HG02884 (cell line): ENCODE results near the gene CWC27.
A peak's percentile ranks its signal among the peaks of the same experiment; 100 is the strongest.

Source experiments
- ATAC-seq: cut with Tn5 transposase; IDR thresholded peaks from one replicate; pipeline ENCODE4 v1.9.1; 2021; ENCODE audit warnings: mild to moderate bottlenecking, moderate library complexity; ENCODE audit not compliant: unreplicated experiment

CWC27 gene

DNA sequence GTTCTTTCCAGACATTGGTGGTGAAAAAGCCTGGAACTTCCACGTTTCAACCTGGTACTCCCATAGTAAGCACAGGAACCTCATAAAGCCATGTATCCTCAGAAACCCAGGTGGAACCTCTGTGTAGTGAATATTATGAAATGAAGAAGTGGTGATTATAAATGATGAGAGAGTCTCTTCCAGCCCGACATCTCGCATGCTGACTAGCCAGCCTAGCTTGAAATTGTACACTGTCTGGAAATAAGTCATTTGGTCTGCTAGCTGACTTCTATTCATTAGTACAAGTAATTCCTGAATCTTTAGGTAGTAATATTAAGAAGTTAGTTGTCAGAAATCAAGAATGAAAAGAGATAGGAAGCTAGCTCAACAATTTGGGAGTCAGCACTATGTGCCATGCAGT, 203.3 kb downstream of the CWC27 start:
- no peak for ATAC-seq

DNA sequence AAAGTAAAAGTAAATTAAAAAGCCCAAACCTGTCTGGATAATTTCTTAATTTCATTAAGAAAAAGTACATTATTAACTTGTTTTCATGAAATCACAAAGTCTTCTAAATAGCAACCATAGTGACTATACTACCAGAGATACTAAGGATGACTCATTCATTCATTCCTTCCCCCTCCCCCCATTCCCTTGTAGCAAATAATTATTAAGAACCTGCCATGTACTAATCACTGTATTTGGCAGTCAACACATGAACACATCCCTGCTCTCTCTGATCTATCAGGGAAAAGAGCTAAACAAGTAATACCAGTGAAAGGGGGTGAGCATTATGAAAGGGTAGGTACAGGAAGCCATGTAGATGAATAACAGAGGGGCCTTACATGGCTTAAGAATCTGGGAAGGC, 203.9 kb downstream of the CWC27 start:
- no peak for ATAC-seq

DNA sequence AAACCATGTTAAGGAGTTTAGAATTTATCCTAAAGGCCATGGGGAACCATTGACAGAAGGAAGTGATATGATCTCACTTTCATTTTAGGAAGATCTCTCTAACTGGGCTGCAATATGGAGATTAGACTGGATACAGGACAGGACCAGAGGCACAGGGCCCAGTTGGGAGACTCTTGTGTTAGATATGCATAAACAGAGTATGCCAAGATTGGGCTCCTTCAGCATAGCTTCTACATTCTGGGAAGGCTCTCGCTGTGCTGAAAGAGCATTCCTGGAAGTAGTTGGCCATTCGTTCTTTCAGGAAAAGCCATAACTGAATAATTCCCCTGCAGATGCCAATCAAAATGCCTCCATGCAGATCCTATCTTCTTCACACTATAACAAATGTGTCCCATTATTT, 204.5 kb downstream of the CWC27 start:
- ATAC-seq = no peak

DNA sequence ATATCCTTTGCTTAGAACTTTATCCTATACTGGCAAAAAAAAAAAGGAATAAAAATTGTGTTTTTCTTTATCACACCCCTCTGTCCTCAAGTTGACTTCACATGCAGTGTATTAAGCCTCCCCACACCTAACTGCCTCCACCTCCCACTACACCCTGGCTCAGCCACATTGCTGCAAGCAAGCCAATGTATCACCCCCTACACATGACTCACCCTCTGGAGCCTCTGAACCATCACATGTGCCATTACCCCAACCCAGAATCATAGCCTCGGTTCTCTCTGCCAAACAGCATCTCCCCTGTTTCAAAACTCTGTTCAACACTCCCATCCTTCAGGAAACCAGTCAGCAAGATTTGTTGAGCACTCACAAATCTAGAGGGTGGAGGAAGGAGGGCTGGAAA, 209.0 kb downstream of the CWC27 start:
- no peak for ATAC-seq

DNA sequence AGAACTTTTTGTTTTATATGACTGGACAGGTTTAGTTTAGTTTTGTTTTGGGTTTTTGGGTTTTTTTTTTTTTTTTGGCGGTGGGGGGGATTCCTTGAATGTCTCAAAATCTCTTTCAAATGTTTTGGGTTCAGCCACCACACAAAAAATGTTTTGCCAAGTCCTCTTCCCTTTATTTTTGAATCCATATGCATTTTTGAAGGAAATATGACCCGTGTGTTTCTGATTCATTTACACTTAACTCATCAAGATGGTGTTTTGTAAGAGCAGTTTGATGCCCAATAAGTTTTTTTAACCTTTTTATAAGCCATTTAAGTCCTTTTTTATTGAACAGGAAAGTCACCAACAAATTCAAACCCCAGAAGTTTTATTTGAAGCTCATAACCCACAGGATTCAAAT, 209.8 kb downstream of the CWC27 start:
- no peak for ATAC-seq

DNA sequence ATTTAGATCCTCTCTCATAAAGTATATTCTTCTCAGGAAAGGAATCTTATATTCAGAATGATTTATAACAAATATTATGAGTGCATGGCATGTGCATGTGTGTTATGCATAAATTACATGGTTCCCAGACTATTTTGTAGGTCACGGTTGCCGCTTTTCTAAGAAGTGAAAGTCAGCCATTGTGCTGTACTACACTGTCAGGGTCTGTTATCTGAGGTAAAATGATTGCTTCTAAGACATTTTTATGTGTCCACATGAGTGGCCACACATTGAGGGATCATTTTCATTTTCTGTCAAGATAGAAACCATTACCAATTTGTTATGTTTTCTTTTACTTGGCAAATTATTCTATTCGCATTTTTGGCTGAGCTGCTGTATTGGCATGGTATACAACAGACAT, 210.8 kb downstream of the CWC27 start:
- peak; percentile 55 for ATAC-seq

DNA sequence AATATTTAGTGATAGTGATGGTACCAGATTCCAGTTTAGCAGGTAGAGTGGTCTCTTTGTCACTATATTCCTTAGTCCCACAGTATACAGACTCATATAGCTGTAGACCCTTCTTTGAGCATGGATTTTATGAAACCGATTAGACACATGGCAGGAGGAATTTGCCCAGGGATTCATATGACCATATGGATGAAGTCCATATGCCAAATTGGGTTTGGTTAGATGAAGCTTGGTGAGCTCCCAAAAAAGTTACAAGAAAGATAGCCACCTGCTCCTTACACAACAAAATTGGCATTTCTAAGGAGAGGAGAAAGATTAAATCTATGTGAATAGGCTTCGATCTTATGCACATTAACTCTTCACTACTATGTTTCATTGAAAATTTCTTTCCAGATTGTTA, 211.4 kb downstream of the CWC27 start:
- no peak for ATAC-seq

DNA sequence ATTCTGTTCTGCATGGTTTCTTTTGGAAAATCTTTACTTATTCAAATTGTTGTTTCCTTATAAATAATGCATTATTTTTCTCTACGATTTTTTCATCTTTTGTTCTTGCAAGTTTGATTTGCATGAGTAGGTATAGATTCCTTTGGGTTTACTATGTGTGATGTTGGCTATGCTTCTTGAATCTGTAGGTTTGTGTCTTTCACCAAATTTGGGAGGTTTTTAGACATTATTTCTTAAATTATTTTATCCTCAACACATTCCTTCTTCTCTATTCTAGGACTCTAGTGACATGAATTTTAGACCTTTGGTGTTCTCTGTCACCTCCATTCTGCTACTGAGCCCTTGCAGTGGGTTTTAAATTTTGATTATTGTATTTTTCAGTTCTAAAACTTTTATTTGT, 219.0 kb downstream of the CWC27 start:
- ATAC-seq = no peak

DNA sequence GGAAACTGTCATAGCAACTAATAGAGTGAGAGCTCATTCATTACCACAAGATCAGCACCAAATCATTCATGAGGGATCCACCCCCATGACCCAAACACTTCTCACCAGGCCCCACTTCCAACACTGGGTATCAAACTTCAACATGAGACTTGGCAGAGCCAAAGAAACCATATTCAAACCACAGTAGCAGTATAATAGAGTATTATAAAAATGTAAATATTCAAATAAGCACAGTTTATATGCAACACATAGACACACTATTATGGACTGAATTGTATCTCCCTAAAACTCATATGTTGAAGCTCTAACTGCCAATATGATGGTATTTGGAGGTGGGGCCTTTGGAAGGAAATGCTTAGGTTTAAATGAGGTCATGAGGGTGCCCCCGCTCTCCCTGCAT, 240.5 kb downstream of the CWC27 start:
- no peak for ATAC-seq

DNA sequence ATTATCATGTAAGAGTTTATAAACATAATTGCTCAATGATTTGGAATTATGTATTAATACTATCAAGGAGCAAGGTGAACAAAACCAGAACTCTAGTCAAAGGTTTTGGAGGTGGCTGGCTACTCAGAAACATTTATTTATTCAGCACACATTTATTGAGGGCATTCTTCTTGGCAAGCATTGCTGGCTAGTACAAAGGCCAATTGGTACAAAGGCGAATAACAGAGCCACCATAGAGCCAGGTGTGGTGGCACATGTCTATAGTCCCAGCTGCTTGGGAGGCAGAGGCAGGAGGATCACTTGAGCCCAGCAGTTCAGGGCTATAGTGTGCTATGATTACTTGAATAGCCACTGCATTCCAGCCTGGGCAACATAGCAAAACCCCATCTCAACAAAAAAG, 242.1 kb downstream of the CWC27 start:
- no peak for ATAC-seq

DNA sequence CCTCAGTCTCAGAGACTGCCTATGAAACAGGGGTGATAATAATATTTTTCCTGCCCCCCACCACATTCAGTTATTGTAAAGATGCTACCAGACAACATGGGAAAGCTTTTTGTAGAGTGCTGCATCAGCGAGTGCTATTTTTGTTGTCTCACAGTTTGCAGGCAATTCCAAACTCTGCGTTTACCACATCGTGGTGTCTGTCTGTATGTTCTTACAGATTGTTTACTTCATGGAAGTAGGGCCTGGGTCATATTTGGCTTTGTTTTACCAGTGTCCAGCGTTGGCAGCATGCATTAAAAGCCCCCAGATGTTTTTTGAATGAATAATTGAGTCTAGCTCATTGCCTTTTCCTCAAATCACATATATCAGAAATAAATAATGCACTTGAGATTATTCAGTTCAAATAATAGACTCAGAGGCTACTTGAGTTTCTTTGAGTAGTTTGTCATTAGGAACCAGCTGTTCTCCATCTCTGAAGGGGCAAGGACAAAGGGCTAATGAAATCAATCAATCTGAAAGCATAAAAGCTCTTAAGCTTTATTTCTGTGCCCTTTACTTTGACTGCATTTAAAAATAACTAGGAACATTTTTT, 243.7 kb downstream of the CWC27 start:
- no peak for ATAC-seq

DNA sequence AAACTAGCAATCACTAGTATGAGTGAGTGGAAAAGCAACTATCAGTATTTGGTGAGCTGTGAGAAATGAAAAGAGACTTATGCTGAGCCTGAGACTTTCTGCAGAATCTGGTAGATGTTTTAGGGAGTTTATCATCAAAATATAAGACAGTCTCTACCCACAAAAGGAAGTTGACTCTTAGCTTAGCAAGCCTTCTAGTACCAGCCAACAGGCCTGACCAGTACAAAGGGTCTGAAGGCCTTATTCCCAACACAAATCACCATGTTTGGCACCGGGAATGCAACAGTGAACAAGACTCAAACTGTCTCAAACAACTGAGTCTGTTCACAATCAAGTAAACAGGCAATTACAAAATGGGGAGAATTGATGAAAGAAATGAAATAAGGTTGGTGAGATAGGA, 244.4 kb downstream of the CWC27 start:
- no peak for ATAC-seq

DNA sequence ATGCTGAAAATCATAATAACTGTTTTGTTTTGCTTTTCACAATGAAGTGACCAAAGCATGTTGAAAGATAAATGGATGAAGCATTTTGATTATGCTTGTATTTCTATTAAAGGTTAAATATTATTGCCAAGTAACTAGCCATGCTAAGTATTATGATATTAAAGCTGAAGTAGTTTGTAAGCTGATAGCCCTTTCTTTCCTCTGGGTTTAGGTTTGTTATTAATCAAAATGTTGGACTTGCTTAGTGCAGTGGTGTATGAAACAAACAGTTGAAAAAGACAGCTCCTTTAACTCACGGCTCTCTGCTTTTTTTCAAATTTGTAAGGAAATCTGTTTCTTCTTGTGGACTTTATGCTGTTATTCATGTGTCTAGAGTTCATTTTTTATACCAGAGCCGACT, 246.0 kb downstream of the CWC27 start:
- no peak for ATAC-seq

DNA sequence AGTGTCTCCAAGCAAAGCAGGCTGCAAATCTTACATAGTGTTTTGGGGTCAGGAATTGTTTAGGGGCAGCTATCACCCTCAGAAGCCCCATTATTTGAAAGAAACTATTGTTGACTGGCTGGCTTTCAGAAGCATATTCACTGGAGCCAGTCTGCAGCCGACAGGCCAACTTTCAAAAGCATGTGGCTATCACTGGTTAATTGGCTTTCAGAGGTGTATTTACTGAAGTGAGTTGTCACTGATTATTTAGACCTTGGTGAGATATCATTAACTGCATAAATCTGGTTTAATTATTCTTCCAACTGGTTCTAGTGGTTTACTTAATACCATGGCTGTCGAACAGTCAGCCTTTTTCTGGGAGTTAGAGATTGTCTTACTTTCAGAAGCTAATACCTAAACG, 247.0 kb downstream of the CWC27 start:
- ATAC-seq = no peak

DNA sequence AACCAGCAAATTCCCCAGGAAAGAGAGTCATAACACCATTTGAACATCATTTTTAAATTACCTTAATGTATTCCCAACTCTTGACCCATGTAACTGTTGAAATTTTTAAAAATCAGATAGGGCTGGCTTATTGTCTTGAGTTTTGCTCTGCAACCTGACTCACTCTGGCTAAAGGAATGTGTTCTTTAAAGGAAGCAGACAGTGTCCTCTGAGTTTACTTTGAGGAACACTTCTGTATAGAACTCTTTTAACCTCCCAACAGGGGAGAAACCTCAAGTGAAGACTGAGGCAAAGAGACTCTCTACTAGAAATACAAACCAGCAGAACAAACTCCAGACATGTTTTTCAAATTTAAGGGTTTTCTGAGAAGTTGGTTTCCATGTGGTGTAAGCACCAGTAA, 248.9 kb downstream of the CWC27 start:
- no peak for ATAC-seq

DNA sequence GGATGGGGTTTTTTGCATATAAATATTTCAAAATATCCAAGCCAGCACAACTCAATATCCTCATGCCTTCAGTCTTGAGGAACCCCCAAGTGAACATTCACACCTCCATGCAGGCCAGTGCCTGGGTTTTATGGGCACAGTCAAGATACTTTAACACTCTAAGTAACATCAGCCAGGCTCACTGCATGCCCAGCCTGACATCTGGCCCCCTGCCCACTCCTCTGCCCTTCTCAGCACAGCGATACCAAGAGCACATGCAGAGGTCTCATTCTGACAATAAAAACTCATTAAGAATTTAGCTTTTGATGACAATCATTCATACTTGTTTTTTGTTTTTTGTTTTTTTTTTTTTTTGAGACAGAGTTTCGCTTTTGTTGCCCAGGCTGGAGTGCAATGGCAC, 250.0 kb downstream of the CWC27 start:
- ATAC-seq = no peak

DNA sequence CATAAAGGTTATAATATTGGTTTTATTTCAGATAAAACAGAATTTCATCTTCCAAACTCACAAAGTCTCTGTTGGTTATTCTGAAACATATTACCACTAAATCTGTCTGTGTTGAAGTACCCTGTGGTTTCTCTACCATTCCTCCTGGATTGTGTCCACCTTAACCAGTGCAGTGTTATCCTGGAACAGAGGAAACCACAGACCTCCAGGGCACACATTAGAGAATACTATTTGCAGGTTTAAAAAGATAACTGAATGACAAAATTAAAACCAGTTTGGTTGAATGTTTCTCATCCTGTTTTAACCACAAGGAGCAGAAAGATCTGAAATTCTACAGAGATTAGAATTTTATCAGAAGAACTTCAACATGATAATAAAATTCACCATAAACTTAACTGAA, 251.8 kb downstream of the CWC27 start:
- no peak for ATAC-seq

DNA sequence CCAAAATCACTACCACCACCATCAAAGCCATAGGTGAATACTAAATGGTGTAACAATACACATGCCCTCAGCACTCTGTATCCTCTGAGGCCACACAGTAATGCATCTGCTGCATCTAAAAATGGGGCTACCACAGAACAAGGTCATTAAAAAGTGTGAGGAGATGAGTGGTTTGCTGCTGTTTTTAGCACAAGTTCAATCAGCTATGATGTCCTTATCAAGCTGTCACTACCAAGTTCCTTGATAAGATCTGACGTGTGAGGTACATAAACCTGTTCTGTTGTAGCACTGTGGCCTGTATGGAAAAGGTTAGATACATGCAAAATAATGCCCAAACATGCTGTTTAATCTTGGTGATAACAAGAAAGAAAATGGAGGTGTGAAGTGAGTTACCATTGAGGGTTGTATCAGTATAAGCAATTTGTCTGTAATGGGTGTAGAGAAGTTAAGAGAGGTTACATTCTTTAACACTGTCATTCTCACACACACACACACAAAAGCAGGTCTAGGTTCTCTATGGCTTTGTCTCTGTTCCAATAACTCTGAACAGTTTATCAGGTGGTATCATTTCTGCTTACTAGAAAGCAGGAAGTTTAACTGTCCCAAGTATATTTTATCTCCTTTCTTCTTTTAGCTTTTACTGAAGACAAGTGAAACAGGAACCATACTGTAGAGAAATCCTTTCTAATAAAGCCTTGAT, 252.9 kb downstream of the CWC27 start:
- peak; percentile 53 for ATAC-seq

DNA sequence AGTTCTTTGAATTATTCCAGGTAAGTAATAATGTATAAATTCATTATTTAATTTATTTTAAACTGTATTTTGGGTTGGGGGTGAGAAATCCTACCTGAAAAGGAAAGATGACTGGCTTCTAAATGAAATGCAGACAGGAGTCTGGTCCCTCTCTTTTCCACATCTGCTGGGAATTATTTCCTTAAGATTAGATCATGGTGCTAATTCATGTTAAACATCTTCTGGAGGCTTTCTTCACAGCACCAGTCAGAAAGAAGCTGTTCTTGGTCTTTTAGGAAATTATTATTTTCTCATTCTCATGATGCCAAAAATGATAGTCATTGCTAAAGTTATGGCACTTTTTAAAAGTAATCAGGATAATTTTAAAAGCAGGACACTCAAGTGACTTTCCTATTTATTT, 254.2 kb downstream of the CWC27 start:
- no peak for ATAC-seq

DNA sequence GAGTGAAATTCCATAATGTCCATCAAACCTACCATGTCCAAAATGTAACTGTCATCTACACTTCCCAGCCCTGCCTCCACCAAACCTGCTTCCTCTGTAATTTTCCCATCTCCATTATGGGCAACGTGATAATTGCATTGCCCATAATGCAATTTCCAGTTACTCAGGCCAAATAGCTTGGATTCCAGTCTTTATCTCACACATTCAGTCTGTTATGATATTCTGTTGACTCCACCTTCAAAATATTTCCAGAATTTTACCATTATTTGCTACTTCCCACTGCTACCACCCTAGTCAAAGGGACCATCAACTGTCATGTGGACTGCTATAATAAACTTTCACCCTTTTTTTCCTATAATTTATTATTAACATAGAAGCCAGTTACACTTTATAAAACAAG, 256.0 kb downstream of the CWC27 start:
- no peak for ATAC-seq

DNA sequence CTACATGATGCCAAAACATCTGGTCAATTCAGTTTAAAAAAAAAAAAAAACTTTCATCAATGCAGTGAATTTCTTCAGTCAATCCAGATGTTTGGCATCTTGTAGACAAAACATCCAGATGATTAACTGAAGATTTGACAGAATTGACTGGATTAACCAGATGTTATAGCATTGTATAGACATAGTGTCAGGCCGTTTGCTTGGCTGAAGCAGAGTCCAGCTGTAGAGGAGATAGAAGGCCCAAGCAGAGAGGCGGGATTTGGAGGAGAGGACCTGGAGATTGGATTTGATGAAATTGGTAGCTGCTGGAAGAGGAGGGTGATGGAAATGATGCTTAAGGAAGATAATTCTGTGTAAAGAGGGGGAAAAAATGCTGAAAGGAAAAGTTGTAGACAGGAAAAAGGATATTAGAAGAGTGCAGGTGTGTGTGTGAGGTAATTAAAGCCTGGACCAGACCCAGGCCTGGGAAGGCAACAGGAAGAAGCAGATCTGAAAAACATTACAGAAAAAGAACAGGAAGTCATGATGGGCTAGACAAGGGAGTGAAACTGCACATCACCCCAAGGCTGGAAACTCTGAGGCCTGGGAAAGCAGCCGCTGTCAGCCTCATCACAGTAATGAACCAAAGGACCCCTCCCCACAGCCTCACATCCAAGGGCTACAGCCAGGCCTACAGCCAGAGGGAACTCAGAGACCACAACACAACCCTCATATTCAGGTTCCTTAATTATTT, 258.3 kb downstream of the CWC27 start:
- peak; percentile 53 for ATAC-seq

DNA sequence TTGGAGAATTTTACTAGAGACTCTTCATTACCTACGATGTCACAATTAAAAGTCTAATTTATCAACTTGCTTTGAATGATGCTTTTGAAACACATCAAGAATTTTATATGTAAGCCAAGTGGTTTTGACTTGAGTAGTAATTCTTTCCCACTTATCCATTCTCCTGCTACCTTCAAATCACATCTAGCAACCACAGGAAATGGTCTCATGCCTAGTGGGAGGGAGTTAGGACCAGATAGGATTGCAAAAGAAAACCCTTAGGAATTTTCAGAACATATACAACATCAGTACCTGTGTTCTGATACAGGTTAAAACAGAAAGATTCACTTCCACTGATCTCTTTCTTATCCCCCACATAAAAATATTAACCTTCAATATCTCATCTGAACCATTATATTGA, 260.4 kb downstream of the CWC27 start:
- ATAC-seq = no peak
